Measurements from ENCODE around the gene FAM200C. TPM values are rescaled to one million over a fixed set of nuclear protein-coding genes. Genes with fewer than 3 reads are reported as not detected.

Gene FAM200C
- total RNA-seq, 1 experiment from 2014 or later, result 3.2 TPM

GRCh38 chr5:160347448-160347847, 52.4 kb downstream of the FAM200C start:
- intact Hi-C loops (cut with micrococcal nuclease; ENCODE audit: unreplicated experiment), result no loop called here
- POLR2A ChIA-PET, result no interaction called here

More at GRCh38 chr5:160347448-160347847, 52.4 kb downstream of the FAM200C start:
- H3K9me3 ChIP-seq, result no peaks in the 10 kb centered on the region
- Mint-ChIP-seq H3K4me3 (ENCODE audit: unreplicated experiment) (no peak overlapping the region), H3K9me3 (ENCODE audit: unreplicated experiment) (no peaks in the 10 kb centered on the region), H3K27me3 (ENCODE audit: insufficient read depth, unreplicated experiment) (no peaks in the 10 kb centered on the region), H3K36me3 (ENCODE audit: insufficient read depth, unreplicated experiment) (no peaks in the 10 kb centered on the region), H3K4me1 (ENCODE audit: low read depth, unreplicated experiment) (no peaks in the 10 kb centered on the region), H3K27ac (ENCODE audit: unreplicated experiment) (no peak overlapping the region)
- H3K4me3 ChIP-seq (ENCODE audit: low read depth, low read length), result no peak overlapping the region
- DNase-seq, result no peak
- no TSS peak for BruUV-seq (replicated peaks)
- H3K27me3 ChIP-seq (replicated peaks; ENCODE audit: control insufficient read depth, insufficient read depth, low read length), result no peaks in the 10 kb centered on the region
- CTCF ChIA-PET, result interaction anchor here (1.0 kb wide), 1 partner anchor 108 kb away, joined by 3 read pairs; no protein-coding TSS in a partner anchor
- H3K36me3 ChIP-seq (ENCODE audit: control insufficient read depth, insufficient read depth, low read length), result no peaks in the 10 kb centered on the region
- no peak for TF ChIP-seq CTCF (IDR thresholded peaks at IDR 0.05; ENCODE audit: insufficient read depth in 1 of 2, low read depth in 1 of 2, low read length in 1 of 2, severe bottlenecking in 1 of 2, unreplicated experiment in 1 of 2)
- peaks cover 5% of the 10 kb centered on the region; the same call in 1 of the 2 replicates for H3K4me1 ChIP-seq

Other genes with a start within 250 kb of the FAM200C start
- not detected in 2 replicates for gene FABP6, start 170.5 kb downstream of the FAM200C start, total RNA-seq (2022)
- gene CCNJL, start 87.5 kb downstream of the FAM200C start, total RNA-seq (2022), result 16.5 and 17.4 TPM in 2 replicates
- 0.16 TPM in 1 of 2 replicates, not detected in the other for gene C1QTNF2, start 29.4 kb downstream of the FAM200C start, total RNA-seq (2022)
- gene SLU7, start 19.0 kb upstream of the FAM200C start, total RNA-seq (2022), result 53.1 and 55.0 TPM in 2 replicates
- 148 and 157 TPM in 2 replicates for gene PTTG1, start 21.8 kb upstream of the FAM200C start, total RNA-seq (2022)

Data from Caco-2 (cell line).